HG03108 (cell line): Measurements from ENCODE around the gene HEY2.
A peak's percentile ranks its signal among the peaks of the same experiment; 100 is the strongest.
"Not testable (repeated sequence)": the region's sequence is repeated elsewhere in the genome, so short reads cannot be mapped to it uniquely, and the experiment has no call there.

ENCODE experiments used
- ATAC-seq: cut with Tn5 transposase; IDR thresholded peaks from one replicate; pipeline ENCODE4 v1.9.1; 2021; ENCODE audit warnings: moderate library complexity; ENCODE audit not compliant: unreplicated experiment

The HEY2 gene

DNA sequence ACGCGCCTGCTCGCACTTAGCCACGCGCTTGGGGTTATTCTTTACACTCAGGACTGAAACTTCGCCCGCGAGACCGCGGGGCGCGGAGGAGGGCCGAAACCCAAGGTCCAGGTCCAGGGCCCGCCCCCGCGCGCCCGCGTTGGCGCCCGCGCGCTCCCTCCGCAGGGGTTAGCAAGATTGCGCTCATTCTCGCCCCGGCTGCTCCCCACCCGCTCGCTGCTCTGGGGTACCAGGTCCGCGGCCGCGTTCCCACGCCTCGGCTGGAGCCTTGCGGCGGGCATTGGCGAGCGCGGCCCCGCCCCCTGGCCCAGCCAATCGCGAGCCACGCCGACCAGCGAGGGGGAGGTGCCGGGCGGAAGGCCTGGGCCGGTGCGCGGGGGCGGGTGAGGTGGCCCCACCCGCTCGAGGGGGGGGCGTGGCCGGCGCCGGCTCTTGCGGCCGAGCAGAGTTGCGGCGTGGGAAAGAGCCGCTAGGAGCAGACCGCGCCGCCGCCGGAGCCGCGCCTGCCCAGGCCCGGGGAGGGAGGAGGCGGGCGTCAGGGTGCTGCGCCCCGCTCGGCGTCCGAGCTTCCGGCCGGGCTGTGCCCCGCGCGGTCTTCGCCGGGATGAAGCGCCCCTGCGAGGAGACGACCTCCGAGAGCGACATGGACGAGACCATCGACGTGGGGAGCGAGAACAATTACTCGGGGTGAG is at the start of gene HEY2:
Gene HEY2, plus strand, starts transcription at position 460 of the 692 bp plus-strand sequence. Its CDS starts 145 bp downstream, at position 605.
- peak; percentile 82 for ATAC-seq

DNA sequence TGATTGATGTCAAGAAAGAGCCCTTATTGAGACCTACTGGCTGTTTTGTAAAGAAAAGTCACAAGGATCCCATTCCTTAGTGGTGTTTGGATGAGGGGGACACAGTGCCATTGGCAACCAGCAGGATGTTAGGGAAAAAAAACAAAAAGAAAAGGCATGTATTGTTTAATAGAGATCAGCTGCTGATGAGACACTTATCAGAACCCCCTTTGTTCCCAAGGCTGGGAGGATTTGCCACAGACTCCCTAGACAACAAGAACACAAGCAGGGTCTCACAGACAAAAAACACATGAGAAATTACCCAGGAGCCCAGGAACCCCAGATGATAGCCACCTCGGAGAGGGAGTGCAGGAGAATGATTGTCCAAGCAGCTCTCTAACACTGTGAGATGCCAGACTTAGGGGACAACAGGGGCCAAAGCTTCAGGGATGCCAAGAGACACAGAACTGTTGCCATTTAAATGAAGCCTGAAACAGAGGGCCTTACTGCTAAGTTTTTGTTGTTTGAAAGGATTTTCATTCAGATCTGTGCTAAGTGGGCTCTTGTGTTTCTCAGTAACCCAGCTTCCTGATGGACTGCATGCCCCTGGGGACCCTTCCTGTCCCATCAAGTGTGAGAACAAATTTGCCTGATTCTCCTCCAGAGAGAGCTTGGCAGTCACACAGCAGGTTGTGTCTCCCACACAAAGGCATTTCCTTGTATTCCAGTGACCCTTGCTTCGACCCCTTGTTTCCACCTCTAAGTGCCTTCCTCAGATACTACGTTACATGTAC is 48.7 kb upstream of the HEY2 start:
- no peak for ATAC-seq

DNA sequence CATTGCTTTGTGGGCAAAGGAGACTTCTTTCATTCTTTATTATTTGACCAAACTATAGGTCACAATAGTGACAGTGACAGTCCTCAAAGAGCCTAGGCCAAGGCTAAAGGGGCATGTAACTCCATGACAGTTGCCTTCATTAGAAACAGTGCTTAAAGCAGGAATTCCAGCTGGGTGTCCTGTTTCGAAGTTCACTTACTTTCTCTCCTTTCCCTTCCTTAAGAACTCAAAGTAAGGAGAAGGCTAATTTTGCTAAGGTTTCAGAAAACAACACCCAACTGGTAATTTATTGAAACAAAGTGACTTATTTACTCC is 48.1 kb upstream of the HEY2 start:
- no peak for ATAC-seq

DNA sequence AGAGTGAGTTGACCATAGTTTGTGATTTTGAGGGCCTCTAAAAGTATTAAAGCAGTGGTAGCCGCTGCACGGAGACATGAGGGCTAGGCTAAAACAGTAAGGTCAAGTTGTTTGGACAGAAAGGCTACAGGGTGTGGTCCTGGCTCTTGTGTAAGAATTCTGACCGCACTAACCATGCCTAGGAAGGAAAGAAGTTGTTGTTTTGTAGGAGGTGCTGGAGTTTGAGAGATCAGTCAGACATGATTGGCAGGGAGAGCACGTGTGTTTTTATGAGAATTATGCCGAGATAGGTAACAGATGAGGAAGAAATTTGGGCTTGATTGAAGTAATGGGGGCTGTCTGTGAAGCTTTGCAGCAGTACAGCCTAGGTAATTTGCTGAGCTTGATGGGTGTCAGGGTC is 45.5 kb upstream of the HEY2 start:
- not testable (repeated sequence) for ATAC-seq

DNA sequence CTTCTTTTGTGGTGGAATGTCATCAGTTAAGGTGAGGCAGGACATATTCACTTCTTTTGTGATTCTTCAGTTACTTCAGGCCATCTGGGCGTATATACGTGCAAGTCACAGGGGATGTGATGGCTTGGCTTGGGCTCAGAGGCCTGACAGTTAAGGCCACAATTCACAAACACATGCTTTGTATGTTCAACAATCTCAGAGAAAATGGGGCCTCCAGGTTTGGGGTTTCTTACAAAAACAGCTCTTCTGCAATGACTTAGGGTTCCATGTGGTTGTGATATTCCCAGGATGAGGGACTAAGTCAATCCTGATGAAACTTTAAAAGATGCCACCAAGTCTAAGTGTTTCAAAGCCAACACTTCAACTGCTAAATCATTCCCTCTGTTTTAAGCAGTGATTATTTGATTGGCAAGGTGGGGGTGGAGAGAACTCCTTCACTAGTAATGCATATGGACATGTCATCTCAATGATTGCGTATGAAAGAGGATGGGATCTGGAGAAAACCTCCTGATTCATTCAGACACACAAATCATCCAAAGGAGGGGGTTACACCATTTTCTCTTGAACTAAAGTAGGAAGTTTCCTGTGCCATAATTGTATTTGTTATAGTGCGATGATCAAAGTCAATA is 41.7 kb upstream of the HEY2 start:
- ATAC-seq = no peak

DNA sequence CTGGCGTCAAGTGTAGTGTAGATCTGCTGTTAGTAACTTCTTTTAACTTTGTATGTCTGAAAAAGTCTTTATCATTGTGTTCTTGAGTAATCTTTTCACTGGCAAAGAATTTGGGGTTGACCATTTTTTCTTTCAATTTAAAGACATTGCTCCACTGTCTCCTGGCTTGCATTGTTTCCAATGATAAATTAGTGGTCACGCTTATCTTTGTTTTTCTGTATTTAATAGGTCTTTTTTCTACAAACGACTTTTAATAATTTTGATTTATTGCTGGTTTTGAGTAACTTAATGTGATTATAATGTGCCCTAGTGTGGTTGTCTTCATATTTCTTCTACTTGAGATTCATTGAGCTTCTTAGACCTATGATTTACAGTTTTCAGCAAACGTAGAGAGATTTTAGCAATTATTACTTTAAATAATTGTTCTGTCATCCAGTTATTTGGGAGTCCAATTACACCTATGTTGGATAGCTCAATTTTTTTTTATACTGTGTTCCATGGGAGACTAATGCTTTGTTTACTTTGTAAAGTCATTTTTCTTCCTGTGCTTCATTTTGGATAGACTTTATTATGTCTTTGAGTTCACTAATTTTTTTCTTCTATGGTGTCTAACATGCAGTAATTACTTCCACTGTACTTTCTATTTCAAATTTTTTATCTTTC is 38.3 kb upstream of the HEY2 start:
- ATAC-seq = no peak

DNA sequence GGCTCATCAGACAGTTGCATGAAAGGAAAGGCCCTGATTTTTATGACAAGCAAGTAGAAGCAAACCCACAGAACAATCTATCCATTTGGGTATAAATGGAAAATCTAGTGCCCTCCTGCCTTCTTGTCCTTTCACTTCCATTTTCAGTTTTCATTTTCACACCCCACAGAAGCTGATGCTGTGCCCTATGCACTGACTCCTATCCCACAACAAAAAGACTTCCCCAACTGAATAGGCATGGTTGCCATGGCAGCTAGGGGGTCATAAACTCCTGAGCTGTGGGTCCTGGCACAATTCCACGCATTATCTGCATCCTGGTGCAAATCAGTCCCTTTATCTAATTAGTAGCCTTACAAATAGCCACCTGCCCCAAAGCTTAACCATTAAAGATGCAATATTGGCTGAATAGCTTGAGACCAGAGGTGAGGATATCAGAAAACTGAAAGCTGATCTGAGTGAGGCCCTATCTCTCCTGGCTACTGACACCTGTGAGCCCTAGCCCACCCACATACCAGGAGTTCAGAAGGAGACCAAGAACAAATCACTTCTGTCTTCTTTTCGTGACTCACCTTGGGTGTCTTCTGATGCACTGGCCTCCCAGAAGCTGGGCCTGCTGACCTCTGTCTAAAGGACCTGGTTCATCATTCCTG is 34.9 kb upstream of the HEY2 start:
- ATAC-seq = peak; percentile 53

DNA sequence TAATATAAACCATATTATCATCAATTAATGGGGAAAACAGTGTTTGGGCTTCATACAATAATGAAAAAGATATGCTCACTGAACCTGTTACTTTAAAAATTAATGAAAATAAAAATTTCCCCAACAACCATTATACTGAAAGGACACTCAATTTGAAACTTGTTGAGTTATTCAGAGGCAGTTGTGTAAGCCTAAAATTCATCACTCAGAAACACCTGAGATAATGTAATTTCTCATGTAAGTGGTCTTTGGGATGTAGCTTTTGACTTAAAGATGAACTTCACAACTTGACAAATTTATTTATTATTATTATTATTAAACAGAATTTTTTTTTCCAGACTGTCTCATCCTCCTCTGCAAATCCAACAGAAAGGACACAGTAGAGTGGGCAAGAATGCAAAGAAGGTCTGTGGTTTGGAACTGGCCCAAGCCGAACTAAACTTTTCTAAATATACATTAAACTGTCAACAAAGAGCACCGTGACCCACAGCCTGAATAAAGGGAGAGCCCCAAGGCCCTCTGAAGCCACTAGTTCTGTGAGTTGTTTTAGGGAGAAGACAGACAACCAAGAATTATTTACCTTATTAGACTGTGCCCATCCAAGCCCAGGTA is 32.2 kb upstream of the HEY2 start:
- peak; percentile 90 for ATAC-seq

DNA sequence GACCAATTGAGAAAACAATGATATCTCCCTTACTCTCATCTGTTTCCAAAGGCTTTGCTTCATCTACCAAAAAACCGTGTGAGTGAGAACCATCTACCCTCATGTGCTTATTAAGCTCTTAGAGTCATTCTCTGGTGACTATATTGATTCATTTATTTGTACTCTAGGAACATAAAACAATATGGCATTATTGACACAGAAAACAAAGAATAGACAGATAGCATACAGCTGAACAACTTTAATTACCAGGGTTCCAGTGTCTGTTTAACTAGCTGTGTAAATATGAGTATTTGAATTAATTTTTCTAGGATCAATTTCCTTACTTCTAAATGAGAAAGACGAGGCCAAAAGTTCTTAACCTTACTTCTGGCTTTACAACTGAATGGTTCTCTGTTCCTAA is 31.3 kb upstream of the HEY2 start:
- ATAC-seq = no peak

DNA sequence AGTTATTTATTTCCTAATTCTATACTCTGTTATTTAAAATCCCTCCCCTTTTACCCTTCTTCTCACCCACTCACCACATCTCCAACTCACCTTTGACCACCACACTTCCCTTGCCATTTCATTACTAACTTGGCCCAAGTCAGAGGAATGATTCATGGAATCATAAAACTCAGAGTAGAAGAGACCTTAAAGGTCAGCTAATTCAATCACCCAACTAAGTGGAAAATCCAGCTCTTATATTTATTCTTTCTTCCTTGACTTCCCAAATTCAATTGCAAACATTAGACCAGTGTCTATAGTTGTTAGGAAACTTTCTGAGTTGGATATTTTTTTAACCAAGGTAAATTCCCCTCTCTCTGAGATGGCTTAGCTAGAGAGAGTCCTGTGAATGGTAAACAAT is 26.5 kb upstream of the HEY2 start:
- ATAC-seq = no peak

DNA sequence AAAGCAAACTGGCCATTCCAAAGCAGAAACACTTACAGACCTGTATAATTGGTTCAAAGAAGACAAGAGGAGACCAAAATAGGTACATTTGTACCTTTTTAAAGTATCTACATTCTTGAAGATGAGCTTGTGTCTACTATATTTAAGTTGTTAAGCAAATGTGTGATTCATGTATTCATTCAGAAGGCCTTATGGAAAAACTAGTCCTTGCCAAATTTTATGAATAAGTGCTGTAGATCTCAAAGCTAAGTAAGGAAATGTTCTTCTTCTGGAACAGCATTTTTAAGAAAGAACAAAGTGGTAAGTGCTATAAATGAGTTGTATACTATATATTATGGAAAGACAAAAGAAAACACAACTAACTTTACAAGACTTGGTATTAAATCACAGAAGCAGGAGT is 22.2 kb upstream of the HEY2 start:
- no peak for ATAC-seq

DNA sequence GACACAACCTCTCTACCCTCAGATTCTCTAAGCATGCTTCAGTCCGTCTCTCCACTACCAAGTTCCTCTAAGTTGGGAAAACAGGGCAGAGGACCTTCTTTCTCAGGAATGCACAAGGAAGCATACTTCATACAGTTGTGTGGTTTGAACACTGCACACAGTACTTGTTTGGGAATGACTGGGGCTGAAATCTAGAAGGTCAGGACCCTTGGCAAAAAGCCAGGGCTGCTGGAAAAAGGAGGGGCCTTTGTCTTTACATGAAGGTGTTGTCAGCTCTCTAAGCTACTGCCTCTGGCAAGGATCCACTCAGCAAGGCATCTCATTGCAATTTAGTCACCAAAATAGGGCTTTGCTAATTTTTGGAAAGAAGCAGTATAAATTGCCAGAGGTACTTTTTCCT is 20.7 kb upstream of the HEY2 start:
- no peak for ATAC-seq

DNA sequence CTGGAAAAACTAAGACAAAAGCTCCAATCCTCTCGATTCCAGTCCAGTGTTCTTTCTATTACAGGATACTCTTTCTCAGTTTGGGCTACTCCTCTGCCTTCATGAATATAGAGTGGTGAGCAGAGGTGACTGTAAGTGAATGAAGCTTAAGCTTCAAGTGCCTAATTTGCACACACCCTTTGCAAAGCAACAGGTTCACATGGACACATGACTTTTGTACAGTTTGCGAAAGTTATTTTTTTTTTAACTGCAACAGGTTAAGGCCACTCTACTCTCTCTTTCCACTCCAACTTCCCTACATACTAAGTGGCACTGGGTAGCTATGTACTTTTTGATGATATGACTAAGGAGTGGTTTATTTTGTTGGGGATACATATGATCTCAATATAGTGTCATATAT is 19.4 kb upstream of the HEY2 start:
- ATAC-seq = no peak

DNA sequence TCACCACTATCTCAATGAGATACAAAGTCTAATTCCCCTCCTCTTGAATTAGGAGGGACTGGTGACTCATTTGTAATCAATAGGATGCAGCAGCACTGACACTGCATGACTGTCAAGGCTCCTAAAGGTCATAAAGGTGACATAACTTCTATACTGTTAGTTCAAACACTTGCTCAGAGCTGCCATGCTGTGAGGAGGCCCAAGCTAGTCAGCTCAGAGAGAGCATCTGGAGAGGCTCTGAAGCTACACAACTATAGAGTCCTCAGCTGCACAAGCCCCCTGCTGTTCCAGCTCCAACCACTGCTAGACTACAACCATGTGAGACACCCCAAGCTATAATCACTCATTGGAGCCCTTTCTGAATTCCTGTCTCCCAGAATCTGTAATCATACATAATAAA is 17.0 kb upstream of the HEY2 start:
- no peak for ATAC-seq

DNA sequence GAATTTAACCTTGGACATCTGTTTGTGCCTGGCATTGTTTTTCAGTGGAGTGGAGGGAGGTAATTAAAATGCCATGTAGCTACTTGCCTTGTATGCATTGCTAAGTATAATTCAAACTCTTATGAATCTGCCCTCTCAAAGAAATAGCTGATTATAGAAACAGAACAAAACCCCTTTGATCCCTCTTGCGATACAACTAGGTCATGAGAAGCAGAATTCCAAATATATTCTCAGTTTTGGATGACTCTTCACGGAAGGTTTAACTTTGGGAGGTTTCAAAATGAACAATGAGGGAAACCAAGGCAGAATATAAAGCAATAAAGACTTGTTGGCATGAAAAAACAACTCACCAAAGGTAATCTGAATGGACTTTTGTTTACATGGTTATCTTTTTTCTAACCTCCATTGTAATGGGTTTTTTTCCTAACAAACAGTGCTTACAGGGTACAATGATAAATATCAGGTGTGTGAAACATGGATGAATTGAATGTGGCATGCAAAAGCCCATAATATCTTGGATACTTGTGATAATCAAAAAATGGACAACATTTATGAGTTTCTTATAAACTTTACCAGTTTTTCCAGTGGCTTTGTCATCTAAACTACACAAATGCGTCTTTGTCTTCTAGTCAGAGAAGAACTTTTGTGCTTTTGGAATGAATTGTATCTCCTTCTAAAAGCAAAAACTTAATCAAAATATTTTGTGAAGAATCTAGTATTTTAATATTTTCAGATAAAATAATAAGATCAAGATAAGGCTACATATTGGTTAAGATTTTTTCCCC is 15.7 kb upstream of the HEY2 start:
- ATAC-seq = no peak

DNA sequence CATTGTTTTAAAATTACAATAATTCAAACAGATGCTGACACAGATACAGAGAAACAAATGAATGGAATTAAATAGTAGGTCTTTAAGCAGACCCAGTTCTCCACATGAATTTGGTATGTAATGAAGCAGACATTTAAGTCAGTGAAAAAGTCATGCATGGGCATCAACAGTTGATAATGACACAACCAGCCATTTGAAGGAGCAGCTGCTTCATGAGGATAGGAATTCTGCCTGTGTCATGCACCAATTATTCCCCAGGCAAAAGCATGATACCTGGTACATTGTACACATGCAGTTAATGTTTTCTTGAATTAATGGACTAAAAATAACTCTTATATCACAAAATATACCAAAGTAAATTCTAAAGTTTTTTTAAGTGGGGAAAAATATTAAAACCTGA is 11.2 kb upstream of the HEY2 start:
- no peak for ATAC-seq

DNA sequence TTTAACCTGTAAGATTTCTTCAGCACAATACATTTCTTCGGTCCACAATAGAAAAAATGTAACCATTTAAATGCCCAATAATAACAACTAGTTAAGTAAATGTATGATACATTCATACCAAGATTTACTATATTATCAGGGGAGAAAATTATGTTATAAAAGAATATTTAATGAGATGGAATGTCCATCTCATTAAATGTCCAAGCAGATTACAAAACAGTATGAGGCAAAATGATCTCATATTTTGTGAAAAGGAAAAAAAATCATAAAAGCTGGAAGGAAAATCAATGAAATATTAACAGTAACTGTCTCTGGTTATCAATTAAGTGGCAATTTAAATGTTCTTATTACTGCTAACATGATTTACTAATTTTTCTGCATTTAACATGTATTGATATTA is 10.1 kb upstream of the HEY2 start:
- ATAC-seq = no peak

DNA sequence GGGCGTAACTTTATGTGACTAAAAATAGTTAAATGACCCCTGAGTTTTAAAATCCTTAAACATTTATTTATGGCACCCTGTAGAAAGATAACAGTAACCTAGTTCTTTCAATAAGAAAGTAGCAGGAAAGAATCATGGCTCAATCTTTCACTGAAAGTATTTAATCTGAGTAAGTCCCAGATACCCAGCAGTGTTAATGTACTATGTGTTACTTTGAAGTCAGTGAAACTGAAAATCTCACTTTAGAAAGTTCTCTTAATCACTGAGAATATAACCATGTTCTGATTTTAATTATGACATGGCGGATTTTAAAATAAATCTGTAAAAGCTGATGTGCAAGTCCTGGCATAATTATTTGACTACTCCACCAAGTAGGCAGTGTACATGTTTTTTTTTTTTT is 8.1 kb upstream of the HEY2 start:
- ATAC-seq = no peak

DNA sequence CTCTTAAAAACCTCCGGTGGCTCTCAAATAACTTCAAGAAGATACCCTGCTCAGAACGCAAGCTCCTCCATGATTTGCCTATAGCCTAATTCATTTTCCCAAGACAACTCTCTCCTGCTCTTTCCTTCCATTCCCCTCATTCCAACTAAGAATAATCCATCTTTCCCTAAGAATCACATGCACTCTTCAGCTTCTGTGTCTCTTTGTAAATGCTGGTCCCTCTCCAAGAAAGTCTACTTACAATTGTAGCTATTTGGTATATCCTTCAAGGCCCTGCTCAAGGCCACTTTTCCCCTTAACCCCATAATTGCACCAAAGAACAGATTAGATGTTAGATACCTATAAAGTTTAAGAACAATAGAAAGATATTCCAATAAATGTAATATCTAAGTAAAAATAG is 7.4 kb upstream of the HEY2 start:
- ATAC-seq = no peak

DNA sequence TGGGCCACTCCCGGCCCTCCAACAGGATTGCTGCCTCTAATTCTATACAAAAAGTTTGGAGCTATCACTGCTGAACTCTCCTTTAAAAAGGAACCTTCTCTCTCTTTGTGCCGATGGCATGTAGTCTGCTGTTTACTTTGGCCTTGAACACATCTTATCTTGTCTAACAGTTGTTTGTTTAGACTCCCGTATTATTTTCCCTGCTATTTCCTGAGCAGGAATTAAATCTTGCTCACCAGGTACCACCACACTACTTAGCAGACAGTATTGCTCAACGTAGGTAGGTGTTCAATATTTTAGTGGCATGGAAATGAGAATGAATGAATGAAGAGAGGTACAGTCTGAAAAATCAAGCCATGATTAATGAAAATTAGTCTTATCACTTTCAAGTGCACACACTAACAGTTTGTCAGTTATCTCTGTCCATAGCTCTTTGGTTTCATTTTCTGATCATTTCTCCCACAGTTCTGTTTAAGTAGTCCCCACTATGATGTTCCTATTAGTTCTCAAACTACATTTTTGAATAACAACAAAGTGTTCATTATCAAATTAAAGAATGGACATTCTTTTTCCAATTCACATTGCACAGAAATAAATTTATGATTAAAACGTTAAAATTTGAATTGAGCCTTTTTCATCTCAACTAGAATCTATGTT is 6.8 kb upstream of the HEY2 start:
- no peak for ATAC-seq
